GM12891 (cell line): ENCODE measurements around the gene SASH1.
"Not testable (repeated sequence)": the region's sequence is repeated elsewhere in the genome, so short reads cannot be mapped to it uniquely, and the experiment has no call there.

ENCODE experiments used
- DNase-seq: peaks from one replicate; pipeline ENCODE4 v3.0.0; 2011; ENCODE audit warnings: low spot score; ENCODE audit not compliant: insufficient read length
- FAIRE-seq: peaks from 2 replicates; lab custom pipeline; 2011; peaks lifted over from hg19 to GRCh38; lab: Jason Lieb, UNC
- PAX5 ChIP-seq: IDR thresholded peaks from 2 replicates; pipeline ENCODE4 v1.6.1; 2011; ENCODE audit warnings: low read length, moderate library complexity, mild to moderate bottlenecking; ENCODE audit not compliant: insufficient read depth, severe bottlenecking
- POLR2A ChIP-seq: IDR thresholded peaks from 2 replicates; pipeline ENCODE4 v1.6.1; 2011; ENCODE audit warnings: low read depth, low read length, control low read depth
- POLR2AphosphoS5 ChIP-seq: IDR thresholded peaks from 2 replicates; pipeline ENCODE4 v1.6.1; 2011; ENCODE audit warnings: low read depth, low read length, control low read depth
- POU2F2 ChIP-seq: IDR thresholded peaks from 2 replicates; pipeline ENCODE4 v1.6.1; 2011; ENCODE audit warnings: low read depth, mild to moderate bottlenecking, control low read depth, low read length, moderate library complexity
- SPI1 ChIP-seq: IDR thresholded peaks from 2 replicates; pipeline ENCODE4 v1.6.1; 2011; ENCODE audit warnings: low read depth, low read length, control low read depth
- TAF1 ChIP-seq: IDR thresholded peaks from 2 replicates; pipeline ENCODE4 v1.6.1; 2011; ENCODE audit warnings: low read depth, low read length, control low read depth

Gene SASH1

DNA sequence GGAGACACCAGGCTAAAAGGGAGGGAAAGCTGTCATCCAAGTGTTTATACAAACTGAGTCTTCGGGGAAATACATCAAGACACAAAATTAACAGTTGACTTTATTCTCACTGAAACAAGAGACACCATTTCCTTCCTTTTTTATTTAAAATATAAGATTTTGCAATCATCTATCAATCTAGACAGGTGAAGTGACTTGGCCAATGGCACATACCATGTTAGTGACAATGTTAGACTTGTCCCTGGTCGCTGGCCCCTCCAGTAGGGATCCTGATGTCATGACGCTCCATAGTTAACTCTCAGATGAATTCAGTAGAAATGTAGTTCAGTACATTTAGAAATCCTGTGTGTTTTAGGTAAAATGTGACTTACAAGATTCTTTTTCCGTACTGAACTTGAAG is 2.9 kb downstream of the SASH1 start:
- FAIRE-seq = no peak
- DNase-seq = no peak
- no peak for TF ChIP-seq POLR2A
- TF ChIP-seq POU2F2 = no peak
- no peak for TF ChIP-seq SPI1
- no peak for TF ChIP-seq POLR2AphosphoS5
- no peak for TF ChIP-seq TAF1
- no peak for TF ChIP-seq PAX5

DNA sequence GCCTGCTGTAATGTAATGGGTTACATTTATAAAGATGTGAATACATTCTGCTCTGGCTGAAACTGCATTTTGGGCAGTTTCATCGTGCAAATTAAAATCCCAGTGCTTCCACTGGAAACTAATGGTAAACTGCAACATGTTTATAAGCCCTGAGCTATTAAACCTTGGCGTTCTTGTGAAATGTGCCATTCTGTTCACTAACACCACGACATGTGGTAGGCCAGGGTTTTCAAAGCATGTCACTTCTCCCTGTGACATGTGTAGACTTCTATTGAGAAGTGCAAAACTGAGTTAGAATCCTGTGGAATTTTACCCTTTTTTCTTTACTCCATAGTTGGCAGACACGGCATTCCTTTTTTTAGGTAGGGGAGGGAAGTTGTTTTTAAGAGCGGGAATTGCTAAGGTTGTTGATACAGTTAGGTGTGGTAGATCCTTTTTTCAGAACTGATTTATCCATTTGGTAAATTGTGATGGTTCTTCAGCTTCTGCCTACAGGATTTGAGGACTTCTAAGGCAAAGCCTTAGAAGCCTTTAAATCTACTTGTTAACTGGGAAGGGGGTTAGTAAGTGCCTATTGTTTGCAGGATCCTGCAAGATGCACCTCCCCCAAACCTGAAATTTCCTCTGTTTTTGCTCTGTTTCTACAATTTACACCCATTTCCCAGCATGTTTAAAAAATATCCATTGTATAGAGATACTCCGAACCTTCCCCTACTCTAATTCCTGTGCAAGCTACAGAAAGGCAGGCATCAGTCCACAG is 4.2 kb downstream of the SASH1 start:
- FAIRE-seq = no peak
- TF ChIP-seq PAX5 (no peak), TAF1 (no peak), POLR2AphosphoS5 (no peak), SPI1 (no peak), POU2F2 (no peak), POLR2A (no peak)
- DNase-seq = no peak

DNA sequence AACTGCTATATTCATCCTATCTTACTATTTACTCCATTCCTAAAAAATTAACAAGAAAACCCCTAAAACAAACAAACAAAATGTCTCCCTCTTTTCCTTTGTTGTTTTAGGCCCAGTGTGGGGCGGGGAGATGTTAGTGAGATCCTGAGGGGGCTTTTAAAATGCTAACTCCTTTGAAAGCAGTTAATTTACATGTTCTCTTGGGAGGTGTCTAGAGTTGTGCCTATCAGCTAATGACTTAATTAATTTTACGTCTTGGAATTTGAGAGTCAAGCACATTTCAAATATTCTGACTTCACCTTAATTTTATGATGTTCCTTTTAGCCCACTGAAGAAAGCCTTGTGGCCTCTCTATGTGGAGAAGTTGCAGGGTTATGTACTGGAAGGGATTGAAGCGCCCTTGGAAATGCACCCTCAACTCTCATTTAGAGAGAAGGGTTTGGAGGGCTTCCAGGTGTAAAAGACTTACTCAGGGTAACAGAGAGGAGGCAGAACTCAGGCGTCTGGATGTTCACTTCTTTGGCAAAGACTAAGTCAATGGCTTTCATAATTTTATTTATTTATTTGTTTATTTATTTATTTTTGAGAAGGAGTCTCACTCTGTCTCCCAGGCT is 4.9 kb downstream of the SASH1 start:
- TF ChIP-seq PAX5 = no peak
- no peak for TF ChIP-seq TAF1
- no peak for TF ChIP-seq POLR2AphosphoS5
- TF ChIP-seq POLR2A = no peak
- TF ChIP-seq POU2F2 = no peak
- TF ChIP-seq SPI1 = no peak
- DNase-seq (no peak), FAIRE-seq (no peak)

DNA sequence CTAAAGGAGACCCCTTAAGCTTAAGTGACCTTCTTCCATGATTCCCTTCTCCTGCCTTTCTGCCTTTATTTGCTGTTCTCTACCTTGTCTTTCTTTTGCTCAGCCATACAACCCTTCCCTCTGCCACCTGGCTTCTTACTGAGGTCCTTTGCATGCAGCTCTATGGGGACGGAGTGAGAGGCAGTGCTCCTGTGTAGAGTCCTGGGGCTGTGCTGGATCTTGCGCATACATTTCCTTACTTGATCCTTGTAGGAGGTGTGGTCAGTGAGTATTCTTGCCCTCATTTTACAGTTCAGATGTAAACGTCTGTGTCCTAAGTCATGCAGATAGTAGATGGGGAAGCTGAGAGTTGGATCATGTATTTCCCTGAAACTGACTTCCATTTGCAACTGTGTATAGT is 5.7 kb downstream of the SASH1 start:
- FAIRE-seq (no peak), DNase-seq (no peak)
- TF ChIP-seq POLR2AphosphoS5 (no peak), SPI1 (no peak)

DNA sequence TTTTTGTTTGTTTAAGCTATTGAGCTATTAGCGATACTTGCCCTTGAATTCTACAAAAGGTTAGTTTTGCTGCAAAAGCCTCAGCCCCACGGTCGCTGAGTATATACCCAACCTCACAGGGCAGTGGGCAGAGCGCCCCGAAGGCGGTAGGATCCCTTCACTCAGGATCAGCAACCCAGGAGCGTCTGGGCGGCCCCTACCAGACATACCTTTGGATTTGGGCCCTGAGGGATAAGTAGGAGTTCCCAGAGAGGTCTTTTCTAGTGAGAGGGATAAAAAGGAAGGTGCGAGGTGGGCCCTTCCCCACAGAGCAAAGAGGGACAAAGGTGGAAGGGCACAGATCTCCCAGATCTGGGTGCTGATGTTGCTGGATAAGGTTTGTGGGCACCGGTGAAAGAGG is 6.1 kb downstream of the SASH1 start:
- TF ChIP-seq POLR2A (no peak), SPI1 (no peak), TAF1 (no peak), POU2F2 (no peak), PAX5 (no peak), POLR2AphosphoS5 (no peak)
- FAIRE-seq = no peak
- no peak for DNase-seq

DNA sequence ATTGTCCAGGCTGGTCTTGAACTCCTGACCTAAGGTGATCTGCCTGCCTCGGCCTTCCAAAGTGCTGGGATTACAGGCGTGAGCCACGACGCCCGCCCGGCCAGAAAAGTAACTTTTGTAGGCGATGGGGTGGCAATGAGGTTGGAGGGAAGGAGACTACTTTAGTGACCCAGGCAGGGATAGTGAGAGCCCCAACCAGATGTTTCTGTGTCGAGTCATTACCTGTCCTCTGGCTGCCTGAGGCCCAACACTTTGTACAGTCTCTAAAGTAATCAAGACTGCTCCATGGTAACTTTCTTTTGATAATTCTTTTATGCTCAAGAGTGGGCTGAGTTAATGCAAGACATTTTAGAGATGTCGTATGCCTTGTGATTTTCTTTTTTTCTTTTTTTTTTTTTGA is 6.8 kb downstream of the SASH1 start:
- FAIRE-seq = no peak

DNA sequence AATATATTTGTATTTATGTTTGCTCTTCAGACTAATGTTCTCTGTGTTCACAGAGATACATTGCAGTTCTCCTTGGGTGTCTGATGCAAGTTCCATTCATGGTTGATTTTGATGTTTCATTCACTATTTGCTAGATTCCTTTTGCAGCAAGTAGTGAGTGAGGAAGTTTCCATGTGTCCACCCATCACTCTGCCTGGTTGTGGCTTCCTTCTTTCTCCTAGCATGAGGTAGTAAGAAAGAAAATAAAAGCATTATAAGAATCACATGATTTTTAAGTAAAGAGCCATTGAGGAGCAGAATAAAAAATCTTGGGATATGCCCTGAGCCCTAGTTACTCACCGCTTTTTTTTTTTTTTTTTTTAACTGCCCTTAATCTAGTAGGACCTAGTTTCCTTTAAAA is 8.7 kb downstream of the SASH1 start:
- TF ChIP-seq POU2F2 (no peak), SPI1 (no peak), POLR2AphosphoS5 (no peak), PAX5 (no peak), TAF1 (no peak), POLR2A (no peak)
- FAIRE-seq = no peak
- no peak for DNase-seq

More for the DNA sequence above, 6.8 kb downstream of the SASH1 start:
- no peak for DNase-seq
- no peak for TF ChIP-seq PAX5
- TF ChIP-seq SPI1 = no peak
- no peak for TF ChIP-seq POLR2A
- no peak for TF ChIP-seq POLR2AphosphoS5

DNA sequence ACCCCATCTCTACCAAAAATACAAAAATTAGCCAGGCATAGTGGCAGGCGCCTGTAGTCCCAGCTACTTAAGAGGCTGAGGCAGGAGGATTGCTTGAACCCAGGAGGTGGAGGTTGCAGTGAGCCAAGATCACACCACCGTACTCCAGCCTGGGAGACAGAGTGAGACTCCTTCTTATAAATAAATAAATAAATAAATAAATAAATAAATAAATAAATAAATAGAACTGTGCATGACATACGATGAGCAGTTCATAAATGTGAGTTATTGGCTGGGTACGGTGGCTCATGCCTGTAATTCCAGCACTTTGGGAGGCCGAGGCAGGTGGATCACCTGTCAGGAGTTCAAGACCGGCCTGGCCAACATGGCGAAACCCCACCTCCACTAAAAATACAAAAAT is 9.8 kb downstream of the SASH1 start:
- not testable (repeated sequence) for FAIRE-seq, DNase-seq

DNA sequence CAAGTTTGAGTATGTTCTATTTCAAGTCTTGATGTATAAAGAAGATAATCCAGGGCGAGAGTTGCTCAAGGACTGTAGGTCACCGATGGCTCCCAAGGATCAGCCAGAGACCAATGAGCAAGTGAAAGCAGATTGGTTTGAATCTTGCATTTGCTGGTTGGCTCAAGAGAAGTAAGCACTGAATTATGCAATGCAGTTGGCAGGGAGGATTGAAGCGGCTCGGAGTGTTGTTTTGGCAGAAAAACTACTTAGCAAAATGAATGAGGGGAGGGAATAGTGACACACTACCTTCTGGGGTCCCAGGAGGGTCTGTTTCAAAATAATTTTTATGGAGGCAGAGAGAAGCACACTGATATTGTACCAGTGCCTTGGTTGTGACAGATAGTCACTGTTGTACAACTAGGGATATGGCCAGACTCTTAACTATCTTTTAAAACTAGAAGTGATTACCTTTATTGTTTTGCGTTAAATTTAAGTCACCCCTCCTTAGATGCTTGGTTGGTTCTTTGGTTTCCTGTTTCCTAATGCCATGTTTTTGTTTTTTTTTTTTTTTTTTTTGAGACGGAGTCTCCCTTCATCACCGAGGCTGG is 15.7 kb downstream of the SASH1 start:
- no peak for FAIRE-seq
- TF ChIP-seq SPI1 (no peak), TAF1 (no peak), POU2F2 (no peak), POLR2AphosphoS5 (no peak), PAX5 (no peak), POLR2A (no peak)
- no peak for DNase-seq

DNA sequence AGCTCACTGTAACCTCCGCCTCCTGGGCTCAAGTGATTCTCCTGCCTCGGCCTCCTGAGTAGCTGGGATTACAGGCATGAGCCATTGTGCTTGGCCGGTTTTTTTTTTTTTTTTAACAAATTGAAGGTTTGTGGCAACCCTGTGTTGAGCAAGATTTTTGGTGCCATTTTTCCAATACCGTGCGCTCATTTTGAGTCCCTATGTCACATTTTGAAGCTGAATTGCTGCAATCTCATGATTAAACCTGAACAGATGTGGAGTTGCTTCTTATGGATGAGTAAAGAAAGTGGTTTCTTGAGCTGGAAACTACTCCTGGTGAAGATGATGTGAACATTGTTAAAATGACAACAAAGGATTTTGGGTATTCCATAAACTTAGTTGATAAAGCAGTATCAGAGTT is 16.6 kb downstream of the SASH1 start:
- TF ChIP-seq SPI1 (no peak), POLR2AphosphoS5 (no peak), POU2F2 (no peak), PAX5 (no peak), POLR2A (no peak), TAF1 (no peak)
- FAIRE-seq (no peak), DNase-seq (no peak)
